ENCODE measurements around the gene HES7.

The HES7 gene

GRCh38 chr17:8154608-8155155, 30.8 kb upstream of the HES7 start:
- H3K27ac ChIP-seq (ENCODE audit: low read length): peak overlapping the region; percentile 100
- peaks cover 55% of the 10 kb centered on the region for H3K4me1 ChIP-seq (ENCODE audit: control insufficient read depth, insufficient read depth, low read length)
- no peaks in the 10 kb centered on the region for H3K9me3 ChIP-seq (ENCODE audit: control insufficient read depth in 2 of 2, low read length in 2 of 2)
- peak overlapping the region; percentile 96 for H3K4me3 ChIP-seq (ENCODE audit: low read length in 2 of 2)
- no peaks in the 10 kb centered on the region for H3K27me3 ChIP-seq (ENCODE audit: control insufficient read depth in 1 of 2, insufficient read depth in 2 of 2, low read length in 2 of 2)
- H3K36me3 ChIP-seq (ENCODE audit: control insufficient read depth in 2 of 2, insufficient read depth in 2 of 2, low read length in 2 of 2): peaks cover 19 to 21% of the 10 kb centered on the region in 2 donors
- peak overlapping the region; percentile 100 for H3K9ac ChIP-seq (ENCODE audit: low read length in 2 of 2)

DNA sequence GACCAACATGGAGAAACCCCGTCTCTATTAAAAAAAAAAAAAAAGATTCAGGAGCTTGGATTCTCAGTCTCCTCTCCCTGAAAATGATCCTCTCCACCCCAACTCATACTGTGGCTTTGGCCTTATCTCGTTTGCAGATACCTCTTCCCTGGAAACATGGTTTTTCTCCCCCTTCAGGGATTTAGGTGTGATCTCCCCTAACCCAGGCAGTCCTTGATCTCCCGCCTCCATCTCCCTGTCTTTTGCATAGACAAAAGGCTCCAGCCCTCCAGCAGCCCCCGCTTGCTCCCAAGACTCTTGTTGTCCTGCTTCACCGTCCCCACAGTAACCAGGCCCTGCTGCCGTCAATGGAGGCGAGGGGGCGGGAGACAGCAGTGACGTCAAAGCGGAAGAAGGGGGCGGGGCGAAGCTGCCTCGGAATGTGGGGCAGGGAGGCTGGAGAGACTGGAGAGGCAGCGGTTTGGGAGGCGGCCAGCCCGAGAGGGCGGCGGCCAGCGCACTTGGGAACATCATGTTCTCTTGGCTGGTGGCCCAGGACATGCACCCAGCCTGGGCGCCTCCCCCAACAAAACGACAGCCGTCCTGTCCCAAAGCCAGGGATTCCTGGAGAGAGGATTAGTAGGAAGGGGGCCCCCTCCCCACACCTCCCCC, 30.2 kb upstream of the HES7 start:
- peaks cover 20 to 22% of the 10 kb centered on the region in 2 donors for H3K36me3 ChIP-seq (ENCODE audit: control insufficient read depth in 2 of 2, insufficient read depth in 2 of 2, low read length in 2 of 2)
- H3K27me3 ChIP-seq (ENCODE audit: control insufficient read depth in 1 of 2, insufficient read depth in 2 of 2, low read length in 2 of 2): no peaks in the 10 kb centered on the region
- H3K4me3 ChIP-seq (ENCODE audit: low read length in 2 of 2): peak overlapping the region; percentile 96
- peak overlapping the region; percentile 100 for H3K27ac ChIP-seq (ENCODE audit: low read length)
- peak overlapping the region; percentile 100 for H3K9ac ChIP-seq (ENCODE audit: low read length in 2 of 2)
- H3K4me1 ChIP-seq (ENCODE audit: control insufficient read depth, insufficient read depth, low read length): peaks cover 61% of the 10 kb centered on the region
- no peaks in the 10 kb centered on the region for H3K9me3 ChIP-seq (ENCODE audit: control insufficient read depth in 2 of 2, low read length in 2 of 2)

GRCh38 chr17:8153525-8153956, 29.6 kb upstream of the HES7 start:
- Histone ChIP-seq H3K4me1 (ENCODE audit: control insufficient read depth, insufficient read depth, low read length) (peaks cover 58% of the 10 kb centered on the region), H3K9ac (ENCODE audit: low read length in 2 of 2) (peak overlapping the region; percentile 98), H3K4me3 (ENCODE audit: low read length in 2 of 2) (peak overlapping the region; percentile 72 to 96), H3K27me3 (ENCODE audit: control insufficient read depth in 1 of 2, insufficient read depth in 2 of 2, low read length in 2 of 2) (no peaks in the 10 kb centered on the region), H3K9me3 (ENCODE audit: control insufficient read depth in 2 of 2, low read length in 2 of 2) (no peaks in the 10 kb centered on the region), H3K27ac (ENCODE audit: low read length) (peak overlapping the region; percentile 100), H3K36me3 (ENCODE audit: control insufficient read depth in 2 of 2, insufficient read depth in 2 of 2, low read length in 2 of 2) (peaks cover 23 to 26% of the 10 kb centered on the region in 2 donors)

DNA sequence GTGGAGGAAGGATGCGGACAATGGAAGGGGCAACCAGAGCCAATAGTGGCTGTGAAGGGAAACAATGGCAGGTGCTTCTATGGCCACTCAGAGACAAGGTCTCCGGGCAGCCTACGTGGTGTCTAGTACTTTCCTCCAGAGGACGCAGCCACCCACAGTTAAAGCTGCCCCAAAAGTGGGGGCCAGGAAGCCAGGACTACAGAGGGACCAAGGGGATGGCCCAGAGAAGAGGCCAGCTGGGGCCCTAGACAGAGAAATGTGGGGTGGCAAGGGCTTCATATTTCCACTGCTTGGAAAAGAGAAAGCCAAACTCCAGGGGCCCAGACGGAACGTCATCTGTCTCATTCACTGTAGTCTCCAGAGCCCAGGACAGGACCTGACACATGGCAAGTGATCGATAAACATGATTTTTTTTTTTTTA, 29.1 kb upstream of the HES7 start:
- Histone ChIP-seq H3K27ac (ENCODE audit: low read length) (peak overlapping the region; percentile 100), H3K9ac (ENCODE audit: low read length in 2 of 2) (peak overlapping the region; percentile 98), H3K36me3 (ENCODE audit: control insufficient read depth in 2 of 2, insufficient read depth in 2 of 2, low read length in 2 of 2) (peaks cover 25 to 29% of the 10 kb centered on the region in 2 donors), H3K4me3 (ENCODE audit: low read length in 2 of 2) (peak overlapping the region; percentile 72 to 96), H3K4me1 (ENCODE audit: control insufficient read depth, insufficient read depth, low read length) (peaks cover 61% of the 10 kb centered on the region), H3K27me3 (ENCODE audit: control insufficient read depth in 1 of 2, insufficient read depth in 2 of 2, low read length in 2 of 2) (no peaks in the 10 kb centered on the region), H3K9me3 (ENCODE audit: control insufficient read depth in 2 of 2, low read length in 2 of 2) (no peaks in the 10 kb centered on the region)

DNA sequence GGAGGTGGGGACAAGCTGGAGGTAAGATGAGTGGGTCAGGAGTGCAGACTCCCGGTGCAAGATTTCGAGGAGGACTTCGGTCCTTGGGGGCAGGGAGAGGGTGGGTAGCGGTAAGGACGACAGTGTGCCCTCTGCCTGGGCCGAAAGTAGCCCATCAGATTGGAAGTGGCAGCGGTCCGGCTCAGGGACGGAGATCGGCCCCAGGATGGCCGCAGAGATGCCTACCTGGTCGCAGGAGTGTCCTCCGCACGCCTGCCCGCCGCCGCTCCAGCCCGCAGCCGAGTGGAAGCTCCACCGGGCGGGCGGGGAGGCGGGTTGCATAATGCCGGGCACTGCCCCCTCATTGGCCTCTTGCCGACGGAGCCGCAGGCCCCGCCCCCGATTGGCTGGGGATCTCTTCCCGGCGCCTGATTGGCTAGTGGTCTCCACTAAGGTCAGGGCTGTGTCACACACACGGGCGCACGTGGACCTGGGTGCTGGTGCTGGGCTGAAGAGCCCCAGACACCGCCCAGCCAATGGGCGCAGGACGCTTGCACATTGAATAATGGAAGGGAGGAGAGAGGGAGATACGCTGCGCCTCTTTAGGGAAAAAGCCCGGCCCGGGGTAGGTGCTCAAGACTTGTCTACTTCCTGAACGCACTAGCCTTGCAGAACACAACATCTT, 28.3 kb upstream of the HES7 start, which contains the start of gene PER1:
TSS of gene PER1 (minus strand) at position 293 of the 664 bp plus-strand sequence. CDS start 1,698 bp downstream, outside the sequence.
- H3K9me3 ChIP-seq (ENCODE audit: control insufficient read depth in 2 of 2, low read length in 2 of 2): no peaks in the 10 kb centered on the region
- peaks cover 33 to 37% of the 10 kb centered on the region in 2 donors for H3K36me3 ChIP-seq (ENCODE audit: control insufficient read depth in 2 of 2, insufficient read depth in 2 of 2, low read length in 2 of 2)
- H3K4me1 ChIP-seq (ENCODE audit: control insufficient read depth, insufficient read depth, low read length): peaks cover 68% of the 10 kb centered on the region
- H3K27ac ChIP-seq (ENCODE audit: low read length): peak within 1 kb of the TSS; percentile 100
- H3K27me3 ChIP-seq (ENCODE audit: control insufficient read depth in 1 of 2, insufficient read depth in 2 of 2, low read length in 2 of 2): no peaks in the 10 kb centered on the region
- H3K9ac ChIP-seq (ENCODE audit: low read length in 2 of 2): peak within 1 kb of the TSS; percentile 98 to 100
- peak within 1 kb of the TSS; percentile 79 to 96 for H3K4me3 ChIP-seq (ENCODE audit: low read length in 2 of 2)

DNA sequence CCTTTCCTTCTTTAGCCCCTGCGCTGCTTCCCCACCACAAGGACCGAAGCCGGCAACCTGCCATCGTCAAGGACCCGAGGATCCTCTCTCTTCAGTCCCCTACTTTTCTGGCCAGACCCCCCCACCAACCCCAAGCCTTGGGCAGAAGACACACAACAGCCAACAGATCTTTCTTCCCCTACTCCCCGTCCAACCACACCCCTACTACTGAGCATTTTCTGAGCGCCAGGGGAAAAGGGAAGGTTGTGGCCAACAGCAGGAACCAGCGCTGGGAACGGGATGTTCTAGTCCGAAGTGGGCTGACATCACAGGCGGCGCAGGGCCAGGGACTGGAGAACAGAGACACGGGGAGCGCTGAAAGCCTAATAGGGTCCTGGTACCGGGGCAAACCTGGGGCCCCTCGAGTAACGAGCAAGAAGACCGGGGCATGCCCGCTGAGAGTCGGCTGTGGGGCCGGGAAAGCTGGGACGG, 27.8 kb upstream of the HES7 start:
- no peaks in the 10 kb centered on the region for H3K9me3 ChIP-seq (ENCODE audit: control insufficient read depth in 2 of 2, low read length in 2 of 2)
- H3K27me3 ChIP-seq (ENCODE audit: control insufficient read depth in 1 of 2, insufficient read depth in 2 of 2, low read length in 2 of 2): no peaks in the 10 kb centered on the region
- peaks cover 39 to 42% of the 10 kb centered on the region in 2 donors for H3K36me3 ChIP-seq (ENCODE audit: control insufficient read depth in 2 of 2, insufficient read depth in 2 of 2, low read length in 2 of 2)
- peak overlapping the region; percentile 79 to 96 for H3K4me3 ChIP-seq (ENCODE audit: low read length in 2 of 2)
- H3K27ac ChIP-seq (ENCODE audit: low read length): peak overlapping the region; percentile 100
- peaks cover 69% of the 10 kb centered on the region for H3K4me1 ChIP-seq (ENCODE audit: control insufficient read depth, insufficient read depth, low read length)
- peak overlapping the region; percentile 98 to 100 for H3K9ac ChIP-seq (ENCODE audit: low read length in 2 of 2)

DNA sequence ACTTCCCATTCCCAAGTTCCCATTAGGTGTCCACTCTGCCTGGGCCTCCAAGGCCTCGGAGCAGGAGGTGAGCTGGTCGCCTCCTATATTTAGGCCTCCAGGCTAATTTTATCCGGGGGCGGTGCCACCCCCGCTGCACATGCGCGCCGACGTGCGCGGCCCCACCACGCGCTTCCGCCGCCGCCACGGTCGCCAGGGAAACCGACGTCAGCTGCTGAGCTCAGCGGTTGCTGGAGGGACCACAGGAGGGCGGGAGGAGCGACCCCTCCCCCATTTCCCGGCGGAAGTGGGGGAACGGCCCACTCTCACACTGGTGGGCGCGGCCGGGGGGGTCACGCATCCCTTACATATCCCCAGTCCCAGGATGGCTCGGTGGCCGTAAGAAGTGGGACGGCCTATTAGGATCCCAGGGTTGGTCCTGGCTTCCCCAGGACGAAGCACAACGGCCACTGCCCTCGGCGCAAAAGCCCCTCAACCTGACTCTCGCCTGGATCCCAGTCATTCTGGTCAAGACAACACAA, 27.3 kb upstream of the HES7 start:
- H3K9me3 ChIP-seq (ENCODE audit: control insufficient read depth in 2 of 2, low read length in 2 of 2): no peaks in the 10 kb centered on the region
- H3K9ac ChIP-seq (ENCODE audit: low read length in 2 of 2): peak overlapping the region; percentile 98 to 100
- H3K27ac ChIP-seq (ENCODE audit: low read length): peak overlapping the region; percentile 100
- H3K36me3 ChIP-seq (ENCODE audit: control insufficient read depth in 2 of 2, insufficient read depth in 2 of 2, low read length in 2 of 2): peaks cover 44 to 47% of the 10 kb centered on the region in 2 donors
- peaks cover 74% of the 10 kb centered on the region for H3K4me1 ChIP-seq (ENCODE audit: control insufficient read depth, insufficient read depth, low read length)
- no peaks in the 10 kb centered on the region for H3K27me3 ChIP-seq (ENCODE audit: control insufficient read depth in 1 of 2, insufficient read depth in 2 of 2, low read length in 2 of 2)
- peak overlapping the region; percentile 79 to 96 for H3K4me3 ChIP-seq (ENCODE audit: low read length in 2 of 2)

DNA sequence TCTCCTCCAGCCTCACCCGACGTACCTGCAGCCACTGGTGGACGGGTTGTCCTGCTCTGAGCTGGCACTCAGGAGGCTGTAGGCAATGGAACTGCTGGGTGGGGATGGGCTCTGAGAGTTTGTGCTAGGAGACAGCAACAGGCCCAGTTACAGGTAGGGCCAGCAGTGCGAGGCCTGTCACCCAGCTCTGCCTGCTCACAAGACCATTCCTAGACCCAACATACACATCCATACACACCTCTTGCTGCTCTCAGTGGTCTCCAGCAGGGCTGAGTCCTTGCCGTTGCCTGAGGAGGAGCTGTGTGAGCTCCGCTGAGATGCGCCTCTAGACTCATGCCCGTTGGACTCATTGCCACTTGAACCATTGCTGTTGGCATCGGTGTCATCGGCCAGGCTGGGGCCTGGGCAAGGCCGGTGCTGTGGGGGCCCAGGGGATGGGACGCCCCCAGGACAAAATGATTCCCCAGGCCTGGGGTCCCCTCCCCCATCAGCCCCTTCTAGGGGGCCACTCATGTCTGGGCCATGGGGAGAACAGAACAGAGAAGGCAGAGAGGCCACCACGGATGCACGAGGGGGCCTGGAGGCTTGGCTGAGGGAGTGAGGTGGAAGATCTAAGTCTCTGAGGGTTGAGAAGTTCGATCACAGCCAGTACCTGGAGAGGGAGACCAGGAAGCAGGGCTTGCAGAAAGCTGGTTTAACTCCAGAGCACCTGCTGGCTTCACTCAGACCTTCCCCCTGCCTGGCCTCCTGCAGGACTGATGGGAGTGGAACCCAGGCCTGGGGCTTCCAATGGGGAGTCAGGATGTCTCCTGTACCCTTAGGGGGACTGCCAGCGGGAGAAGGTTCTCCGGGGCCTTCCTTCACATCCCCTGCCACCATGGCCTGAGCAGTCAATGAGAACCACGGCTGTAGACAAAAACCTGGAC, 26.6 kb upstream of the HES7 start:
- Histone ChIP-seq H3K9ac (ENCODE audit: low read length in 2 of 2) (peak overlapping the region; percentile 98 to 100), H3K4me3 (ENCODE audit: low read length in 2 of 2) (peak overlapping the region; percentile 79 to 96), H3K27me3 (ENCODE audit: control insufficient read depth in 1 of 2, insufficient read depth in 2 of 2, low read length in 2 of 2) (no peaks in the 10 kb centered on the region), H3K9me3 (ENCODE audit: control insufficient read depth in 2 of 2, low read length in 2 of 2) (no peaks in the 10 kb centered on the region), H3K27ac (ENCODE audit: low read length) (peak overlapping the region; percentile 100), H3K36me3 (ENCODE audit: control insufficient read depth in 2 of 2, insufficient read depth in 2 of 2, low read length in 2 of 2) (peaks cover 51 to 55% of the 10 kb centered on the region in 2 donors), H3K4me1 (ENCODE audit: control insufficient read depth, insufficient read depth, low read length) (peaks cover 79% of the 10 kb centered on the region)

DNA sequence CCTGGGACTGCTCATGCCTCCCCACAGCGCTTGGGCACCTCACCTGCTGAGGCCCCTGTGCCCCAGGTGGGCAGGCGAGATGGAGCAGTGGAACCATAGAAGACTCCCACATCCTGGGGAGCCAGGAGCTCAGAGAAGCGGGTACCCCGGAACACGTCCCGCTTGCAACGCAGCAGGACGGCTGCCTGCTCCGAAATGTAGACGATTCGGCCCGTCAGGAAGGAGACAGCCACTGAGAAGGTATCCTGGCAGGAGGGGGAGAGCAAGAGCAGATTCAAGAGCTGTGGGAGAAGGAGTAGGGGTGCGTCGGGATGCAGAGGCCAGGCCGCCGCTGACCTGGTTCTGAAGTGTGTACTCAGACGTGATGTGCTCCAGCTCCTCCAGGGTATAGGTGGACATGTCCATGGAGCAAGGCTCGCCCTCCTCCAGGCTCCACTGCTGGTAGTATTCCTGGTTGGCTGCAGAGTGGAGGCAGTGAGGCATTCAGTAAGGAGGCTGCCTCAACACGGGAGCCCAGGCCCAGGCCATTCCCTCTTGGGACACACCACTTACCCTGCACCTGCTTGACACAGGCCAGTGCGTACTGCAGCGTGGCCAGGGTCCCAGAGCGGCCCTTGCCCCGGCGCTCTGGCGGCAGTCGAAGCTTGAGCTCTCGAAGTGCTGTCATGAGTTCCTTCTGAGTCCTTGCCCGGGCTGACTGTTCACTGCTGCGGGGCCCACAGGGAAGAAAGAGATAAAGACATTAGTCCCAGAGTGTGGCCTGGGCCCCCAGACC, 25.7 kb upstream of the HES7 start:
- Histone ChIP-seq H3K27me3 (ENCODE audit: control insufficient read depth in 1 of 2, insufficient read depth in 2 of 2, low read length in 2 of 2) (no peaks in the 10 kb centered on the region), H3K36me3 (ENCODE audit: control insufficient read depth in 2 of 2, insufficient read depth in 2 of 2, low read length in 2 of 2) (peaks cover 58 to 61% of the 10 kb centered on the region in 2 donors), H3K9me3 (ENCODE audit: control insufficient read depth in 2 of 2, low read length in 2 of 2) (no peaks in the 10 kb centered on the region), H3K9ac (ENCODE audit: low read length in 2 of 2) (no peak overlapping the region), H3K4me1 (ENCODE audit: control insufficient read depth, insufficient read depth, low read length) (peaks cover 73% of the 10 kb centered on the region), H3K4me3 (ENCODE audit: low read length in 2 of 2) (peak overlapping the region in 1 of 2 donors; percentile 96), H3K27ac (ENCODE audit: low read length) (peak overlapping the region; percentile 100)

Data from stomach smooth muscle (tissue), 2 donors.